Thyroid gland (tissue), 4 donors: ENCODE data around the gene ITPRID2. TPM values are rescaled to one million over a fixed set of nuclear protein-coding genes. Genes with fewer than 3 reads are reported as not detected.

Experiments used
- DNase-seq, 2 donors: peaks; one replicate each; pipeline ENCODE4 v3.0.0-alpha.2; 2019
- H3K27ac ChIP-seq, 3 donors: fragments of 200-600 bp; sonication (generic); 1 replicate in 2 of 3; 2 replicates in 1 of 3; pipeline ENCODE4 v1.5.1; 2016 to 2019; ENCODE audit warnings: mild to moderate bottlenecking in 1 of 3, moderate library complexity in 1 of 3
- H3K27me3 ChIP-seq: fragments of 200-600 bp; sonication (generic); one replicate; pipeline ENCODE4 v1.5.1; 2019
- H3K36me3 ChIP-seq, 2 donors: fragments of 200-600 bp; sonication (generic); one replicate each; pipeline ENCODE4 v1.5.1; 2016 to 2019
- H3K4me1 ChIP-seq, 2 donors: fragments of 200-600 bp; sonication (generic); one replicate each; pipeline ENCODE4 v1.5.1; 2017 to 2019
- H3K4me3 ChIP-seq, 3 donors: fragments of 200-600 bp; sonication (generic); replicated peaks in 1 of 3; 1 replicate in 2 of 3; 2 replicates in 1 of 3; pipeline ENCODE4 v1.5.1; 2016; ENCODE audit warnings: mild to moderate bottlenecking in 1 of 3
- H3K9me3 ChIP-seq: fragments of 200-600 bp; sonication (generic); one replicate; pipeline ENCODE4 v1.5.1; 2017
- POLR2A ChIP-seq, 2 donors: fragments of 450-650 bp; IDR thresholded peaks; one replicate each; pipeline ENCODE4 v1.6.1; 2017; ENCODE audit warnings: antibody characterized with exemption in 2 of 2, mild to moderate bottlenecking in 2 of 2, moderate library complexity in 1 of 2
- WGBS, 2 donors: methylation state at CpG; one replicate each; pipeline ENCODE4 v1.1.5; 2017; 5-methylcytosine and 5-hydroxymethylcytosine counted together
- intact Hi-C: fragments of 100-400 bp; cut with DNase I; formaldehyde crosslinking; loops from one replicate; pipeline ENCODE4 v1.15.1; 2023
- total RNA-seq, 4 donors: library from RNA; depleted of rRNA; stranded (reverse); fragments of >200 nt; gene quantifications; one replicate each; pipeline ENCODE4 v1.2.3, GENCODE V29; 2016
- TF ChIP-seq, protein P1 (sequence below), 6 experiments: fragments of 200-600 bp in 3 of 6; fragments of 450-650 bp in 3 of 6; sonication (generic) in 3 of 6; IDR thresholded peaks; one replicate each; pipeline ENCODE4 v1.5.1; 2016 to 2019; ENCODE audit warnings: antibody characterized with exemption in 6 of 6, mild to moderate bottlenecking in 2 of 6, inconsistent platforms in 1 of 6, moderate library complexity in 1 of 6

ITPRID2 gene
- total RNA-seq, 4 donors from 2014 or later, result 103 to 199 (median 143) TPM

DNA sequence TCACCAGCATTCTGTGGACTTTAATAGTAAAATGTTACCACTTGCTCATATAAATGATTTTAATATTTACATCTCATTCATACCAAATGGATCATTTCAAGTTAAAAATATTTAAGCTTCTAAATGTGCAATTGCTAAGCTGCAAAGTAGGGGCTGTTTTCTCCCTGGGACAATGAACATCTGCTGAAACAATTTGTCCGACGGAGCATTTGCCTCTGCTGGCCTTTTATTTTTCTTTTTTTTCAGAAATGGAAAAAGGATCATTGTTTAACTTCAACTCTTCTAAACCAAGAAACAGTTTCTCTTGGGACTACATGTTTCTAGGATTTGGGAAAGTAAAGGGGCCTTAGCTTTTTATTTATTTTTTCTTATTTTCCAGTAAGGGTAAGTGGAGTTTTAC, 43.8 kb upstream of the ITPRID2 start:
- DNase-seq, result no peak
- WGBS, 2 donors, result 83 to 86% methylated on average over 2 of the region's 2 CpGs
- Histone ChIP-seq H3K4me1 (peaks cover 11% of the 10 kb centered on the region in 2 donors), H3K4me3 (no peak overlapping the region), H3K36me3 (no peaks in the 10 kb centered on the region), H3K27ac (no peak overlapping the region), H3K9me3 (no peaks in the 10 kb centered on the region), H3K27me3 (no peaks in the 10 kb centered on the region)
- intact Hi-C loops, result no loop called here
- TF ChIP-seq POLR2A (IDR thresholded peaks at IDR 0.05), result no peak
- TF ChIP-seq, protein P1, sequence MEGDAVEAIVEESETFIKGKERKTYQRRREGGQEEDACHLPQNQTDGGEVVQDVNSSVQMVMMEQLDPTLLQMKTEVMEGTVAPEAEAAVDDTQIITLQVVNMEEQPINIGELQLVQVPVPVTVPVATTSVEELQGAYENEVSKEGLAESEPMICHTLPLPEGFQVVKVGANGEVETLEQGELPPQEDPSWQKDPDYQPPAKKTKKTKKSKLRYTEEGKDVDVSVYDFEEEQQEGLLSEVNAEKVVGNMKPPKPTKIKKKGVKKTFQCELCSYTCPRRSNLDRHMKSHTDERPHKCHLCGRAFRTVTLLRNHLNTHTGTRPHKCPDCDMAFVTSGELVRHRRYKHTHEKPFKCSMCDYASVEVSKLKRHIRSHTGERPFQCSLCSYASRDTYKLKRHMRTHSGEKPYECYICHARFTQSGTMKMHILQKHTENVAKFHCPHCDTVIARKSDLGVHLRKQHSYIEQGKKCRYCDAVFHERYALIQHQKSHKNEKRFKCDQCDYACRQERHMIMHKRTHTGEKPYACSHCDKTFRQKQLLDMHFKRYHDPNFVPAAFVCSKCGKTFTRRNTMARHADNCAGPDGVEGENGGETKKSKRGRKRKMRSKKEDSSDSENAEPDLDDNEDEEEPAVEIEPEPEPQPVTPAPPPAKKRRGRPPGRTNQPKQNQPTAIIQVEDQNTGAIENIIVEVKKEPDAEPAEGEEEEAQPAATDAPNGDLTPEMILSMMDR (IDR thresholded peaks at IDR 0.05), result no peak

DNA sequence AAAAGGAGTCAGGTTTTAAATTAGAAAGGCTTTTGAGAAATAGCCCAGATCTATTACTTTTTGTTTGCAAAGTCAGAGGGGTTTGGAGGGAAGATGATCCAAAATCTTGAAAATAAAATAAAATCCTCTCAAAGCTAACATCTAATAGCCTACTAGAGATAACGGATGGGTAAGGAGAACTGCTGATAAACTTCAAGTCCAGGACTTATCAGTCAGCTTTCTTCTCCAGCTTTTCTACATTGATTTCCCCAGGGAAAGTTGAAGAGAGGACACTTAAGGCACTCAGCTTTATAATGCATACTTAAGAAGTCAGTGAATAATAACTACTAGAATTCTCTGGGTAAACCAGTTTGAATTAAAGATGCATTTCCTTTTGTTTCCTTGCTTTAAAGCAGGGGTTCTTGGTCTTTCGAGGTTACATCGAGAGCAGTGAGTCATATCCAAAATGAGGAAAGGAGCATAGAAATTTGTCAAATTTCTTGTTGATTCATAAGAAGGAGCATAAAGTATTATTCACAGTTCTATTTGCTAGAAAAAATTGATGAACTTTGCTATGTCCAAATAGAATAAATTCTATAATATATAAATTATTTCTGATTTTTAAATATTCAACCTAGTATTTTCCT, 43.2 kb upstream of the ITPRID2 start:
- WGBS, 2 donors, result 23 to 26% methylated on average over 3 of the region's 3 CpGs
- H3K4me1 ChIP-seq, result peaks cover 11% of the 10 kb centered on the region in 2 donors

DNA sequence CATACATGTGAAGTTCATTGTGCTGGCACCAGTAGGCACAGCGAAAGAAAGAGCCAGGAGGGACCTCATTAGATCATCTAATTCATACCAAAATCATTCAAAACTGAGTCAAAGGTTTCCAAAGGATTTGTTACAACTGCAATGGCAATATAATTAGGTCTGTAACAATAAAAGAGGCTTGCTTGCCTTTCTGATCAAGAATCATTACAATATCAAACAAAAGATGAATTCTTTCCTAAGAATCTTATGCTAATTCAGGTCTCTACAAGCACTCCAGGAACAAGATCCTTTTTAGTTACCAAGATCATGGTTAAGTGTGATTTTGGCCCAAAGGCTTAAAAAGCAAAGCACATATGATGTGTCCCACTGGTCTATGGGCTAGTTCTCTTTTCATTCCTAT, 41.9 kb upstream of the ITPRID2 start:
- intact Hi-C loops, result no loop called here
- H3K36me3 ChIP-seq, result no peaks in the 10 kb centered on the region
- H3K4me1 ChIP-seq, result peaks cover 11 to 19% of the 10 kb centered on the region in 2 donors
- no peak for DNase-seq
- TF ChIP-seq, protein P1 (IDR thresholded peaks at IDR 0.05), result no peak
- no peak for TF ChIP-seq POLR2A (IDR thresholded peaks at IDR 0.05)
- WGBS, 2 donors, result 87 to 94% methylated on average over 1 of the region's 1 CpG
- H3K27ac ChIP-seq, result no peak overlapping the region
- no peak overlapping the region for H3K4me3 ChIP-seq
- H3K9me3 ChIP-seq, result no peaks in the 10 kb centered on the region
- no peaks in the 10 kb centered on the region for H3K27me3 ChIP-seq

More for the DNA sequence above, 43.2 kb upstream of the ITPRID2 start:
- DNase-seq, result no peak
- intact Hi-C loops, result no loop called here
- Histone ChIP-seq H3K27me3 (no peaks in the 10 kb centered on the region), H3K9me3 (no peaks in the 10 kb centered on the region), H3K27ac (no peak overlapping the region), H3K4me3 (no peak overlapping the region), H3K36me3 (no peaks in the 10 kb centered on the region)
- TF ChIP-seq, protein P1 (IDR thresholded peaks at IDR 0.05), result no peak
- TF ChIP-seq POLR2A (IDR thresholded peaks at IDR 0.05), result no peak

DNA sequence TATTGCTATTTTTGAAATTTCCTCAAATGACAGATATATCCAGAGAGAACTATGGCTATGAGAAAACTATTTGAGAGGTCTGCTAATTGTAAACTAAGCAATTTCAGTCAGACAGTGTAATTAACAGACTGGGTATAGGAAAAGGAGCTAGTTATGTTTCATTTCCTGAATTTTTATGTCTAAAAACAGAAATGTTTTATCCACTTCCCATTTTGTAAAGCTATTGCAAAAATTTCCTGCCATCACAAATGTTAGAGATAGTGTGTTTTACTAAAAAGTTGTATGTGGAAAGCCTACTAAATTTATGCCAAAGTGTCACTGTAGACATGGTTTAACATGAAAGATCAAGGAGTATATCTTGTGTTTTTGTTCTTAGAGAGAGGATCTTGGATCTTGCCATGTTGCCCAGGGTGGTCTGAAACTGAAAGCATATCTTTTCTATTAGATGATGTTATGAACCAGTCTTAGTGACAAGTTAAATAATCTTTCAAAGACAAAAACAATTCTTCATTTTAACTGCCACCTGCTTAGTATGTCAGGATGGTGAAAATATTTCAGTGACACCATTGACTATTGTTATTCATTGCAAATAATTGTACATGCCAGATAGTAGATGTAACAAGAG, 40.5 kb upstream of the ITPRID2 start:
- no peaks in the 10 kb centered on the region for H3K27me3 ChIP-seq

DNA sequence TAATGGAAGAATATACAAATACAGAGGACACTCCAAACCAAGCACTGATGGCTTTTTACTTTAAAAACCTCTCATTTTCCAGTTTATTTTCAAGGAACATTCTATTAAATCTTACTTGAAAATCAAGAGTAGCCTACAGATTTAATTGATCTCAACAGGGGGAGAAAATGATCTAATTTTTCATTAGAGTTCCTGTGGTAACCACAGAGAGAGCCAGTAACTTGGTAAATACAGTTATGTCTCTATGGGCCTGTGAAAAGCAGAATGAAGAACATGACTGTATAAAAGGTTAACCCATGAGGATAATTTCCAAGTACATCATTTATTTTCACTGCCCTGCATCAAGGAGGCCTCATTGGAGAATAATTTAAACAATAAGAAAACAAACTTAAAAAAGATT, 39.8 kb upstream of the ITPRID2 start:
- Histone ChIP-seq H3K4me1 (peaks cover 11 to 19% of the 10 kb centered on the region in 2 donors), H3K27me3 (no peaks in the 10 kb centered on the region), H3K36me3 (no peaks in the 10 kb centered on the region), H3K27ac (no peak overlapping the region), H3K4me3 (no peak overlapping the region), H3K9me3 (no peaks in the 10 kb centered on the region)
- TF ChIP-seq, protein P1 (IDR thresholded peaks at IDR 0.05), result no peak
- TF ChIP-seq POLR2A (IDR thresholded peaks at IDR 0.05), result no peak
- intact Hi-C loops, result no loop called here
- DNase-seq, result no peak

More for the DNA sequence above, 40.5 kb upstream of the ITPRID2 start:
- no peaks in the 10 kb centered on the region for H3K36me3 ChIP-seq
- DNase-seq, result no peak
- intact Hi-C loops, result no loop called here
- no peak for TF ChIP-seq POLR2A (IDR thresholded peaks at IDR 0.05)
- TF ChIP-seq, protein P1 (IDR thresholded peaks at IDR 0.05), result no peak
- H3K4me3 ChIP-seq, result no peak overlapping the region
- peaks cover 11 to 19% of the 10 kb centered on the region in 2 donors for H3K4me1 ChIP-seq
- H3K27ac ChIP-seq, result no peak overlapping the region
- no peaks in the 10 kb centered on the region for H3K9me3 ChIP-seq
